GM19372 (cell line): ENCODE measurements around the gene PDE6B.

ENCODE experiments used
- ATAC-seq: cut with Tn5 transposase; IDR thresholded peaks from one replicate; pipeline ENCODE4 v1.9.1; 2021; ENCODE audit warnings: mild to moderate bottlenecking, low read depth, moderate library complexity; ENCODE audit not compliant: unreplicated experiment

Gene PDE6B

DNA sequence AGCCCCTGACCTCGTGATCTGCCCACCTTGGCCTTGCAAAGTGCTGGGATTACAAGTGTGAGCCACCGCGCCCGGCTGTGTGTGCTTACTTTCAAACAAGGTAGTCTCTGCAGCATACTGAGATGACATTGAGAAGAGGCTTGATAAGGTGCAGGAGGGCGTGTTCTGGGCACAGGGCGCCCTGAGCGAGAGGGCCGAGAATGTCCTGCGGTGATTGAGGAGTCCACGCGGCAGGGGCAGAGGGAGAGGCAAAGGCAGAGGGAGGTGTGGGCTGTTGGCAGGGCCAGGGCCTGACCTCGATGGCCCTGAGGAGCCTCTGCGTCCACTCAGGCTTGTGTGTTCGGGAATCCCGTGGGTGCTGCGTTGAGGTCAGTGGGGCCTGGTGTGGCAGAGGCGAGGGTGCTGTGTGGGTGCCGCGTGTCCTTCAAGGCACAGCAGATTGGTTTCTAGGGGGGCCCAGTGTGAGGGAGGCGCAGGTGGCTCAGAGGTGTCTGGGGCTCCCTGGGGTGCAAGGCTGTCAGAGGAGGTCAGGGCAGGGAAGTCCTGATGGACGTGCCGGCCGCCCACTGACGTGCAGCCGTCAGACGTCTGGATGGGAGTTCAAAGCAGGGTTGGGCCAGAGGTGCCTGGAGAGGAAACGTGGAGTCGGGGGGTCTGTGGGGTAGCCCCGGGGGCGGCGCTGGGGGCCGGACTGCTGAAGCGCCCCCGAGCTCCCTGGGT, 92.4 kb downstream of the PDE6B start:
- ATAC-seq: no peak

DNA sequence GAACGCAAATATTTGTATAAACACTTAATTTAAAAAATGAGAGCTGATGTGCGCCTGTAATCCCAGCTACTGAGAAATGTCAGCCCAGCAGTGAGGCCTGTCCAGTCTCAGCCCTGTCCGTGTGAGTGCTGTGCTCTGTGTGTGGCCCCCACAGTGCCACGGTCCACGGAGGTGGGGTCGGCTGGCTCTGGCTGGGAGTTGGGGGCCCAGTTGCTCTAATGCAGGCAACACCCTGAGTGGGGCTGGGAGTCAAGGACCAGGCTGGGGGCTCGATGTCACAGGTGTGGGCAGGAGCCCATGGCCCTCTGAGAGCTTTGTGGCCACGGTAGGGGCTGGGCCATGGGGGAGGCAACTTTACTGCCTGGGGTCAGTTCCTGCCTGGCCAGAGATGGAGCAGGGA, 93.1 kb downstream of the PDE6B start:
- no peak for ATAC-seq
